ENCODE results near the gene PRR29.

DNA sequence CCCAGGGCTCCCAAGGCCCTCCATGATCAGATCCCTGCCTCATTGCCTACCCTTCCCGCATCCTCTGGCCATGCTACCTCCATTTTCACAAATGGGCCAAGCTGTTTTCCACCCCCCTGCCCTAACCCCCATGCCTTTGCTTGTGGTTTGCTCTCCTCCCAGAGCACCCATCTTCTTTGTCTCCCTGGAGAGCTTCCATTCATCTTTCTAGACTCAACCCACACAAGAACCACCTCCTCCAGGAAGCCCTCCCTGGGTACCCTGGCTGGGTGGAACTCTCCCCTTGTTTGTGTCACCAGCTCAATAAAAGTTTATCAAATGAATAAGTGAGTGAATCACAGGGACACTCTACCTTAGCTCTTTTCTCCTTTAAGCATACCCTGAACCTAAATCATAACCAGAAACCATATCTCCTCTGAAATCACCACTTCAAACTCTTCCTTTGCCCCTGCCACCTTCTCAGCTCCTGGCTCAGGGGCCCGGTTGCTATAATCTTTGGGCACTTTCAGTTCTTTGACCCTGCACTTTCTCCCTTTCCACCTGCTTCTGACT, 22.5 kb upstream of the PRR29 start:
- no peak for TF ChIP-seq POLR2A (IDR thresholded peaks at IDR 0.05; ENCODE audit: low read depth, low read length)
- no peak for TF ChIP-seq POLR2AphosphoS5 (IDR thresholded peaks at IDR 0.05; ENCODE audit: low read depth, low read length)
